Measurements from ENCODE around the gene JAKMIP1.

The JAKMIP1 gene

DNA sequence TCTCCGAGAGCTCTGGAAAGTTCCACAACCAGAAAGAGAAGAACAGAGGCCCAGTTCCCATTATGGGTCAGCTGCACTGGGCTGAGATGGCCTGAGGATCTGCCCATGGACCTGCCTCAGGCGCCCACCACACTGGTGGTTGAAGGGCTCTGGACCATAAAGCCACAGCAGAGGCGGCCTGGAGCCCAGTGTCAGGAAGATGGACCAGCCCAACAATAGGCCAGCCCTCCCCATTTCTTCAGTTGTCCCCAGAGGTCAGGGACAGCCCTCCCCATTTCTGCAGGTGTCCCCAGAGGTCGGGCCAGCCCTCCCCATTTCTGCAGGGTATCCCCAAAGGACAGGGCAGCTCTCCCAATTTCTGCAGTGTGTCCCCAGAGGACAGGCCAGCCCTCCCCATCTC lies 144.9 kb downstream of the JAKMIP1 start:
- no peak for DNase-seq

DNA sequence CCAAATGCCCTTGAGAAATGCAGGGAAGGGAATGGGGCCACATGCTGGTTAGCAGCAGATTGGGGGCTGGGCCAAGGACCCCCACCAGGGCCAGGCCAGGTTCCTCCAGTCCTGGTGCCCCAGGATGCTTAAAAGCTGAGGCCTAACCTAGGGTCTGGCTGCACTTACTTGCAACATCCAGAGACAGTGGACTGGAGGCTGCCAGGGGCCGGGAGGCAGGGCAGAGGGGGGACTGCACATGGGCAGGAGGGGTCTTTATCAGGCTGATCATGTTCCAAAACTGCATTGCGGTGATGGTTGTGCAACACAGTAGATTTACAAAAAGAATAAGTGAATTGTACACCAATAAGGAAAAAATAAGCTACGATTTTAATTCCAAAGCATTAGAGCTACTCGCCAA lies 145.3 kb downstream of the JAKMIP1 start:
- DNase-seq, result no peak

DNA sequence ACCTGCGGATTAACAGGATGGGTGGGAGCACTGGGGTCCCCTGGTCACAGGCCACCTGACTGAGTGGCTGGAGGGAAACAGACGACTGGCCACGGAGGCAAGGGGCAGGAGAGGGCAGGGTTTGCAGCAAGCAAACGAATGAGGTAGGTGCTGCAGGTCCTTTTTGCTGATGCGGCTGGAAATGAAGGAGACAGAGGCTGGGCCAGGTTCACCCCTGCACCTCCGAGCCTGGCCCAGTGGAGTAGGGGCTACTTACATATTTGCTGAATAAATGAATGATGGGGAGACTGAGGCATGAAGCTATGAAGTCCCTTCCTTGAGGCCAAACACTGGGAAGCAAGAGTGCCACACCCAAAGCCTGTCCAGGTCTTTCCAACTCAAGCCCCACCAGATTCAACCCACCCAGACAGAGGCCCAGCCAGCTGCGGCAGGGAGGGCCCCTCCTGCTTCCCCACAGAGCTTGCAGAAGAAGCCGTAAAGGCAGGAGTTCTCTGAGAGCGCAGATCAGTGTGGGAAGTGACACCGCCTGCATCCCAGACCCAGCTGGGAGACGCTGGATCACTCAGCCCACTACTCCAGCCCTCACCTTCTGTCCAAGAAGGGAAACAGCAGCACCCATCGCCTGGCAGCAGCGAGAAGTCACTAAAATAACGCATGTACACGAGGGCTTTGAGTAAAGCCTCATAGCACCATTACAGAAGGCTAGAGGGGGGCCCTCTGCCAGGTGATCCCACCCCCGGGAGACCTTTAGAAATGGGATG lies 146.0 kb downstream of the JAKMIP1 start:
- no peak for DNase-seq

DNA sequence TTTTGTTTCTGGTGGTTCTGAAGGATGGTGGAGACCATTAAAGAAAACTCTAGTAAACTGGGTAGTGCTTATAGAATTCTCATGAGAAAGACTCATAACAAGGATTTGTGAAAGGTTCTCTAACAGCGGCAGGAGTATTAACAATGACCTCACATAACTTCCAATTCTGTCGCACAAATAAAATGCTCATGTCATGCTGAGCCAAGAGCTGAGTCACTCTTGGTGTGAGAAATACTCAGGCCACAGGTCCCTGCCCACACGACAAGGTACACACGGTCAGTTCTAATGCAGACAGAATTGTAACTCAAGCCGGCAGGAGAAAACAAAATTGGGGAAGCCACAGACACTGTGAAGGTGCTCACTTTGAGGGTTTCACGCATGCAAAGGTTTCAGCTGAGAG lies 147.7 kb downstream of the JAKMIP1 start:
- DNase-seq, result no peak

DNA sequence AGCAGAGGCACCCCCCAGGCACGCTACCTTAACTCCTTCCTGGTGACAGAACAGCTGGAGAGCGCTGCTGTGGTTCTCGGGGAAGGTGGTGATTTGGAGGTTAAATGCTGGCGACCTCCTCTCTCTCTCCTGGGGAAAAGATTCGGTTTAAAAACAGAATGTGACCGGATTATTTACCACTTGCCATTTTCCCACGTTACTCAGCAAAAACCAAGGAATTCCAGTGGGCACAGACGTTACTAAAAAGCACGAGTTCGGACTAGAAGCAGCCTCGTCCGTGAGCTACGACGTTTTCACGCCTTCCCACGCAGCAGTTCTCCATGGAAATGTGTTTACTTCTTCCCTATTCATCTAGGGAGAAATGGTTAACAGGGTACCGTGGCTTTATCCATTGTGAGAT lies 149.8 kb downstream of the JAKMIP1 start:
- no peak for DNase-seq

DNA sequence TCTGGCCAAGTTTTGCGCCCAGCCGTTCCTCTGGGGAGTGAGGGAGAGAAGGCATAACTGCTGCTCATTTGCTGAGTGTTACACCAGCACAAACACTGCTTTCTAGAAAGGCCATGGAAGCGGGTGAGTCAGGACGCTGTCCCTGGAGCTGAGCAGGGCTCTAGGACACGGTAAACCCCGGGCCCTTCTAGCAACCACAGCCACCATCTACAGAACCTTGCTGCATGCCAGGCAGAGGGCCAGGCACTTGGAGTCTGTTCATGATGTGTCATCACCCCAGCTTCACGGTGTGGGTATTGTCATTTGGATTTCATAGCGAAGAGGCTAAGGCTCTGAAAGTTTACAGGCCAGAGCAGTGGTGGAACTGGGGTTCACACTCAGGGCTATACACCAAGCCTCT lies 150.4 kb downstream of the JAKMIP1 start:
- no peak for DNase-seq

DNA sequence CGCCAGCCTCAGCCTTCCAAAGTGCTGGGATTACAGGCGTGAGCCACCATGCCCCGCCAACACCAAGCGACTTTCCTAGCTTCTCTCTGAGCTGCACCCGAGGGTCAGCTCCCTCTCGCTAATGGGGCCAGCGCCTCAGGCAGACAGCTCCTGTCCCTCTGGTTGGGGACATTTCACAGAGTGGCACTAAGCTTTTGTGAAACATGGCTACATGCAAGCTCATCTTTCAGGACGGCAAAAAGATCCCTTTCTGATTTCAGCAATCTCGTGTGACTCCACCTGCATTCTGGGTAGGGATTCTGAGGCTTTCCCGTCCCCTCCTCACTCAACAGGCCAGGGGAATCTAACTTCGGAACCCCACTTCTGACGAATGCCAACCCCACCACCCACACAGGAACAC lies 151.1 kb downstream of the JAKMIP1 start:
- DNase-seq, result no peak

DNA sequence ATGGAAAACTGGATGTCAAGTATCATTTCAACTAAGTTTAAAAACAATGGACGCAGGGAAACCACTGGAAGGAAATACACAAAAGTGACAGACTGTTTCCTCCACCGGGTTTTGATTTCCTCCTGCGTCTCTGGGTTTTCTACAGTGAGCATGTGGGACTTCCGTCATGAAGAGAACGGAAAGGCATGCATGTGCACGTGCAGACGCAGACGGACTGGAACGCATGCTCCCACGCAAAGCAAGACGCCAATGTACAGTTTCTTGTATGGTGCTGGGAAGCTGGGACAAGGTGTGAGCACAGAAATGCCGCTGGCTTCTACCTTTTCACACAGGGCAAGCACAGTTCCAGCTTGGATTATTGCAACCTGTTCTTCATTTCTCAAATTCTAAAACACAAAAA lies 151.8 kb downstream of the JAKMIP1 start:
- no peak for DNase-seq

DNA sequence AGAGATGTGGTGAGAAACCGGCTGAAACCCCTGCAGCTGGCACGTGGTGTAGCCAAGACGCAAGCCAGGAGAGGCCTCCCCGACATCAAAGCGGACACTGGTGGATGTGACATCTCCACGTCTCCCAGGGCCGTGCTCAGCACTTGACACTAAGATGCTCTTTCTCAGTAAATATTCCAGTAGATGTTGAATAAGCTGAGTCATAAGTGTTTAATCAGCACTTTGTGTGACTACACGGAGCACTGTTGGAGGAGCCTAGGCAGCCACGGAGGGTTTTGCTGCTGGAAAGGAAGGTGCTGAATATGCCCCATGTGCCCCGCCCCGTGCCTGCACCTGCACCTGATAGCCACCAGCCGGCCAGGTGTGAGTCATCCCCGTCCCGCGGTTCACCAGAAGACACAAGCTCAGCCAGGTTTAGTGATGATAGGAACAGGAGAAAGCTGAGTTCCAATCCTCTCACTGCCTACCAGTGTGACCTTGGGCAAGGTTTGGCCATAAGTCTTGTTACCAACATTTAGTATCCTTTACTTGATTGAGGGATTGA lies 153.1 kb downstream of the JAKMIP1 start:
- DNase-seq, result no peak

DNA sequence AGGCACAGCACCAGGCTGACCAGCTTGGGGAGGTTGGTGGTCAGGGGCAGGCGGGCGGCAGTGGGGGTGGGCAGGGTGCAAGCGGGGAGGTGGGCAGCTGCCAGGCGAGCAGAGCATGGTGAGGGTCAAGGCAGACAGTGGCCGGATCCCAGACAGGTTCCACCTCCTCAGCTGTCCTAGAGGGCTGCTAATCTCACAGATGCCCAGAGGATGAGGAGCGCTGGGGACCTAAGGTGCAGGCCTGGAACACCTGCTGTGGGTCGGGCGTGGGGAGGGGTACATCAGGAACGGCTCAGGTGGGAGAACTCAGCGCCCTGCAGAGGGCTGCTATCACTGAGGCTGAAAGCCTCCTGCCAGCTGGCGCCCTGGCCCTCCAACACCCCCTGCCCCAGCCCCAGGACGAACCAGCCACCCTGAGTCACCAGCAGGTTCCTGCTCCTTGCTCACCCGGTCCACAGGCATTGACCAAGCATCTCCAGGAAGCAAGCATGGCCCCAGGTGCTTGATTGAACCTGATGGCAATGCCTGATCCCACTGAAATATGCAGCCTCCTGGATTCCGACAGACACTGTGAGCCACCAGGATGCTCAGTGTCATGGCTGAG lies 153.7 kb downstream of the JAKMIP1 start:
- DNase-seq, result no peak

DNA sequence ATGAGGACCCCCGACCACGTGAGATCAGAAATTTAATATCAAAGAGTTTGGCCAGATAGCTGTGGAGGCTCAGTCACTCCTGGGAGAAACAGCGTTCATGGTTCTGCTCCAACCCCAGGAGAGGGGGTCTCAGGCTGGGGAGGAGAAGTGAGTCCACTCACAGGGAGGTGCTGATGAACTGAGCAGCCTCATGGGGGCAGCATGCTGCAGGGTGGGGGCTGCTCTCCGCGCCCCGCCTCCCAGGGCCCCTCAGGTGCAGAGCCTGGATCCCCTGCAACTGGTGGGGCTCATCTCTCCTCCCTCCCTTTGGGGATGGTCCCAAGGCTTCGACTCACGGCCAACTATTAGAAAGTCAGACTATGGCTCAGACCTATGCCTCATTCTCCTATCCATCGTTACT lies 155.5 kb downstream of the JAKMIP1 start:
- no peak for DNase-seq

DNA sequence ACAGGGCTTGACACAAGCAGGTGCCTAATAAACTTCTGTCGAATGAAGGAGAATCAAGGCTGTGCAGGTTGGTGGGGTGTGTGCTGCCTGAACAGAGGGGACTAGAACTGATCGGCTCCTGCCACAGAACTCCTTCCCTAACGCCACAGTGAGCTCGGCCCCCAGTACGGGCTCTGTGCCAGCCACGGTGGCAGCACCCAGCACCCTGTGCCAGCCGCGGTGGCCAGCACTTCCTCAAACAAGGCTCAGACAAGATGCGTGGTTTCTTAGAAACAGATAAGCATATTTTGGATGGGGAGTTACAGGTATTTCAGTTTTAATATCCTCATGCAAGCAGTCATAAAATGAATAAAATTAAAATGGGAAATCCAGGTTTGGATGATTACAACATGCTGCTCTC lies 156.1 kb downstream of the JAKMIP1 start:
- no peak for DNase-seq

DNA sequence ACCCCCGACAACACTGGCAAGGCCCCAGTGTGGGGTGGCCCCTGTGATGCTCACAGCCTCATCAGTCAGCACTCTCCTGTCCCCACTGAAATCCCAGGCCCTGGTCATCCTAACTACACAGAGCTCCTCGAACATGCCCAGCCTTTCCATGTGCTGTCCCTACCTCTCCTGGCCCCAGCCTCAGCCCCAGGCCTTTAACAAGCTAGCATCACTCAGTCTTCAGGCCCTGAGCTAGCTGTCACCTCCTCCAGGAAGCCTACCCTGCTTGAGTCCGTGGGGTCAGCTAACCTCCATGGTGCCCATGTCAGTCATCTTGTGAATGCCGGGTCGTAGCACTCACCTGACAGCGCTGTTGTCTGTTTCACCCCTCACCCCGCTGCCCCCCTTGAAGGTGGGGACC lies 156.5 kb downstream of the JAKMIP1 start:
- no peak for DNase-seq

DNA sequence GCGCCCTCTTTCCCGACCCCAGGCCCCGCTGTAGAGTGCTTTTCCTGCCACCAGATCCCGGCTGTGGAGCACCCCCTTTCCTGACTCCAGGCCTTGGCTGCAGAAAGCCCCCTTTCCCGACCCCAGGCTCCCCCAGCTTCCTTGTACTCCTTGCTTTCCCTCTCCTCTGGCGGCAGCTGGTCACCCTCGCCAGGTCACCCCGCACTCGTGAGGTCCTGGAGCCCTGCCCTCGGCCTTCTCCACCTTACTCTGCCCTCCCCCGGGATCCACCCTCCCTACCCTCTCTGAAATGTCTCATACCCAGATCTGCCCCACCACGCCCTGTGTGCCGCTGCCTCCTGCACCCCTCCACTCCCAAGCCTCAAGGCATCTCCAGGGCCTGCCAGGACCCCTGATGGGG lies 157.2 kb downstream of the JAKMIP1 start:
- no peak for DNase-seq

DNA sequence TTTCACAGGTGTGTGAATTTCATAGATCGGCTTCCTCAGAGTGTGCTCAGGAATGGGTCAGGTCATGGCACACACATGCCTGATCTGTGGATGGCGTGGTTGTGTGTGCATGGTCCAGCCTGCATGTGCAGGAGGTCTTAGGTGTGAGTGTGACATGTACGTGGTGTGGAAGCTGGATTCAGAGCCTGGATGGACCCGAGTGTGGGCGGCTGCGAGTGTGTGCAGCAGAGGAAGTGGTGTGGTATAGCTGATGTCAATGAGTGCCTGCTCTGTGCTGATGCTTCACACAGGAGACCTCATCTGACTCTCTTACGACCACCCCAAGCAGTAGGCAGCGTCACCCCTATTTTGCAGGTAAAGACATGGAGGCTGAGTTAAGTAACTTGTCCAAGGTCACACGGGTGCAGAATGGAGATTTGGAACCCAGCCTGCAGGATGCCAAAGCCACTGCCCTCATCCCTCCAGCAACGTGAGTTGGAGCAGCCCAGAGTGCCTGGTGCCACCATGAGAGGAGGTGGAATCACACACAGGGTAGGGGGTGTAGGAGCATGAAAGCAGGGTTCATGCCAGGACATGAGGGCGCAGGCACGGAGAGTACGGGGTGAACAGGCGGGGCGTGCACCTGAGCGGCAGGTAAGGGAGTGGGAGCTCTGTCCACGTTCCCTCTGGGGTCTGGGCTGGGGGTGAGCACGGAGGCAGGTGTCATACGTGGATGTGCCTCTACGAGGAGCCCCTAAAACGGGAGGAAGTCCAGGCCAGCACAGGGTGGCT lies 157.9 kb downstream of the JAKMIP1 start:
- no peak for DNase-seq

DNA sequence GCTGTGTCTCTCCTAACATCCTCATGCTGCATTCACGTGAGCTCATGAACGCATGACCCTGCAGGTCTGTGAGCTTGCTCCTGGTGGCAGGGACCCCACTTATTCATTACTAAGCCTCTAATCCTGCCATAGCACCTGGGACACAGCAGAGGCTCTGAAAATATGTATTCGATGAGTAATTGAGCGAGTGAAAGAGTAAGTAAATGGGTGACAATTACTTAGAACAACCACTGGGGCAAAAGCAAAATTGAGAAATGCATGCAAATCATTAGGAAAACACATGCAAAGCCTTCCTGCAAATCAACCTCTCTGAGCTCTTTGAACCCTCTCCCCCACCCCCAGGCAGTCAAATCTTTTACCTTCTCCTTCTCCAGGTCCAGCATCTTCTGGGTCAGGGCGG lies 158.5 kb downstream of the JAKMIP1 start:
- no peak for DNase-seq

DNA sequence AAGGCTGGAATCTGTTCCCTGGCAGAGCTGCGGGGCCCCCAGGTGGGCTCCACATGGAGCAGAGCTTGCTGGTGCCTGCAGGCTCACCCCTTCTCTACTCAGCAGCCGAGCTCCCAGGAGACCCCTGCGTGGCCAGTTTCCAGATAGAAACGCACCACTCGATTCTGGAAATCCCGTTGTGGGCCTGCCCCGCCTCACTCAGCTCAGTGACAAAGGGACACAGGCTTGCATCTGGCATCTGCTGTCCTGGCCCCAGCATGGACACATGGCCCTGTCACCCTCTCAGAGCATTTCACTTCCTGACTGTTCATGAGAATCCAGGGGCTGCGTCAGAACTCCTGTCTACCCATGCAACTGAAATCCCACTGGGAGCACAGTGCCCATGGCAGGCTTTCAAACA lies 161.6 kb downstream of the JAKMIP1 start:
- DNase-seq, result no peak

DNA sequence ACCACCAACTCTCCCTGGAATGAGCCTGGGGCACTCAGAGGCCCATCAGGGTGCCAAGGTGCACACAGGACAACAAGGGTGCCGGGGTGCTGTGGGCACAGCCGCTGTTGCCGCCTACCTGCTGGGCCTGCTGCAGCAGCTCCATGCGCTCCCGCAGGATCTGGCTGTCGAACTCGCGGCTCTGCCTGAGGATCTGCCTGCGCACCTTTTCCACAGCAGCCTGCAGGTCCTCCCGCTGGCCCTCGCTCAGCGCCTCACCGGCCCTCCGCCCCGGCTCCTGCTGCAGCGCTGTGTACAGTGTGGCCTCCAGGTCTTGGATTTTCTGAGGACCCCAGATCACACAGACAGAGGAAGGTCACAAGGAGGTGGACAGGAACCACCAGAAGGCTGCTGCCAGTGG lies 164.6 kb downstream of the JAKMIP1 start:
- DNase-seq, result no peak

DNA sequence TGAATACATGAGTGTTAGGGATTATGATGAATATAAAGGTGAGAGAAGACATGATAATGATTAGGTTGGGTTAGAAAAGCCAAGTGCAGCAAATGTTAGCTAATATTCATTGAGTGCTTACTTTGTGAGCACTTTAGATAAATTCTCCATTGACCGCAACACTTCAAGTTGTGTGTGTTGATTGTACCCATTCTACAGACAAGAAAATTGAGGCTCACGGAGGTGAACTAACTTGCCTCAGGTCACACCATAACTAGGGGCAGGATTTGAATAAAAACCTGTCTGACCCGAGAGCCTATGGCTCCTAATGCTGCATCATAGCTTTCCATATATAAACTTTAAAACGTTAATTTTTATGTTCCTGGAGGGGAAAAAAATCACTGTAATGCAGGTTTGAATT lies 167.0 kb downstream of the JAKMIP1 start:
- DNase-seq, result no peak

DNA sequence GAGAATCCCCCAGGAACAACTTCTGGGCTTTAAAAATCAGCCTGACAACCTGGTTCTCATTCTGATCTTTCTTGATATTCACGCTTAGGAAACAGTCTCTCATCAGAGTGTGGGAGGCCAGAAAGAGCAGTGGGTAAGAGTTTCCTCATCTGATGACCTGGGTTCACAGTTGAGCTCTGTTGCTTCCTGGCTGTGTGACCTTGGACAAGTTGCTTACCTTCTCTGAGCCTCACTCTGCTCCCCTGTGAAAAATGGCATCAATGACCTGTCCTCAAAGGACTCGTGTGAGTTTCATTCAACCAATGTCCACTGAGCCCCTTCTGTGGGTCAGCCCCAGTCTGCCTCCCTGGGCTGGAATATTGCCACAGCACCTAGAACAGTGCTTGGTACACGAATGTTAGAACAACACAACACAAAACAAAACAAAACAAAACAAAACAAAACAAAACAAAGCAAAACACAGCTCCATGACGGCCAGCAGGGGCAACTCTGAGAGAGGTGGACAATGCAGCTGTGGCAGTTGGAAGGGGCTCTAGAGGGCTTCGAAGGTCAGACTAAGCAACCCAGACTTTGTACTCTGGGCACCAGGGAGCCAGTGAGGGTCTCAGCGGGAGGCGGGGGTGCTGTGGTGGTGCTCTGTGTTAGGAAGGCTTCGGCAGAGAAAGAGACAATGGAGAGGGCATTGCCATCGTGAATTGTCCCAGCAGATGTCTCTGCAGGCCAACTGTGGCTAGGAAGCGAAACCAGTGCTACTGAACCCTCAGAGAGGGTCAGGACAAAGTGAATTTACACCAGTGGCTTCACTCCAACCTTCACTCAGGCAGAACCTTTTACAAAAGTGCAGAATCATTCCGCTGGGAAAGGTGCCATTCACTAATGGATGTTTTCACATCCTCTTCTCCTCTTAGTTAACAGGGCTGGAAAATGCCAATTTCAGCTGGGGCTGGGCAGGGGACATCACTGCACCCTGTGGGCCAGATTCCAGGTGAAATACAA lies 167.8 kb downstream of the JAKMIP1 start:
- peak; percentile 81 for DNase-seq

DNA sequence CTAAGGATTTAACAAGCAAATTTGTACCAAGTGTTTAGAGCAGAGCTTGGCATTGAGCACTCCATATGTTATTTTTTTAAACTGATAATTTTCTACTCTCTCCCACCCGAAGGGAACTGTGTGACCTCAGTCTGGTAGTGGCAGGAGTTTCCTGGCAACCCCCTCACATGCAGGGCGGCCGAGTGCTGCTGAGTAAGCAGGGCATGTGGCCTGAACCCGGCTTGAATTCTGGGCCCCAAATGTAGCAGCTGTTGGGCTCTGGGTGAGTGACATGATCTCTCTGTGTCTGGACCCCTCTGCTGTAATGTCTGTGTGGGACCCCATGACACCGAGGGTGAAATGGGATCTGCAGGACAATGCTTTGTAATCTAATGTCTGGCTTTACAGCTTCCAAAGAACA lies 168.5 kb downstream of the JAKMIP1 start:
- no peak for DNase-seq

DNA sequence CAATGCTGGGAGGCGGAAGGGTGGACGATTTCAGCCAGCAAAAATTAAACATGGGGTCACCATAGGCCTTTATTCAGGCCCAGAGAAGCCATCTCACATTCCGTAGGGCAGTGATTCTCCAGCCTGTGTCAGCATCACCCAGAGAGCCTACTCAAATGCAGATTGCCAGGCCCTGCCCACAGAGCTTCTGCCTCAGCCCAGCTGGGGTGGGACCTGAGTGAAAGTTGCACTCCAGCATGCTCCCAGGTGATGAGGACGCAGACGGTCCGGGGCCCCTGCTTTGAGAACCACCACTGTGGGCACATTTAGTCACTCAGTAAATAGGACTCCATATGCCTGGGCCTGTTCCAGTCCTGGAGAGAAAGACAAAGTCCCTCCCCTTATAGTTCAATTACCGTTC lies 169.7 kb downstream of the JAKMIP1 start:
- no peak for DNase-seq

DNA sequence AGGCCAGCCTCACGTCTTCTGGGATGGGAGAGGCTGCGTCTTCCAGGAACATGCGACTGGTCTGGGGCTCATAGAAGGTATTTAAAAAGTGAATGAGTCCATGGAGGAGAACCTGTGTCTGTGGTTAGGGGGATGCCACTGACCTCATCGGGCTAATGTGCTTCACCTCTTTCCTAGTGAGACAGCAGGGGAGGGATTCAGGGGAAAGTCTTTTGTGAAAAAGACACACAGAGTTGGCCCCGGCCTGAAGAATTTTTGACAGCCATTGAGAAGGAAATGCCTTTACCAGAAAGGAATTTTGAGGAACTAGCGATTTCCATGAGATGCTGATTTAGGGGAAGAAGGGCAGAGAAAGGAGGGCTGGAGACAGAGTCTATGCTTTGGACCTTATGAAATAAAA lies 171.1 kb downstream of the JAKMIP1 start:
- DNase-seq, result no peak

Measured in COR-L47 (cell line).